Subcutaneous abdominal adipose tissue (tissue), 5 donors: ENCODE results near the gene PPP1R12A.

ENCODE experiments used
- H3K27ac ChIP-seq: one replicate; pipeline ENCODE4 v1.7.0; 2013; ENCODE audit warnings: low read depth, mild to moderate bottlenecking, inconsistent platforms, low read length, moderate library complexity
- H3K27me3 ChIP-seq, 5 donors: one replicate each; pipeline ENCODE4 v1.7.0; 2013; ENCODE audit warnings: low read length in 5 of 5, inconsistent platforms in 1 of 5; ENCODE audit not compliant: control insufficient read depth in 5 of 5, insufficient read depth in 4 of 5
- H3K36me3 ChIP-seq, 5 donors: one replicate each; pipeline ENCODE4 v1.7.0; 2013; ENCODE audit warnings: low read length in 5 of 5; ENCODE audit not compliant: control insufficient read depth in 5 of 5, insufficient read depth in 5 of 5
- H3K4me1 ChIP-seq, 5 donors: one replicate each; pipeline ENCODE4 v1.7.0; 2013; ENCODE audit warnings: low read length in 5 of 5, mild to moderate bottlenecking in 3 of 5, moderate library complexity in 1 of 5; ENCODE audit not compliant: control insufficient read depth in 5 of 5, insufficient read depth in 5 of 5
- H3K4me3 ChIP-seq, 5 donors: one replicate each; pipeline ENCODE4 v1.7.0; 2013; ENCODE audit warnings: low read length in 5 of 5, low read depth in 1 of 5
- H3K9ac ChIP-seq, 5 donors: one replicate each; pipeline ENCODE4 v1.7.0; 2013; ENCODE audit warnings: low read length in 5 of 5, mild to moderate bottlenecking in 4 of 5, moderate library complexity in 3 of 5
- H3K9me3 ChIP-seq, 5 donors: one replicate each; pipeline ENCODE4 v1.7.0; 2013; ENCODE audit warnings: low read length in 5 of 5; ENCODE audit not compliant: control insufficient read depth in 5 of 5
- donor health status: healthy.
- donor health status: healthy.
- donor health status: healthy.
- donor health status: healthy.
- donor health status: healthy.

Gene PPP1R12A

DNA sequence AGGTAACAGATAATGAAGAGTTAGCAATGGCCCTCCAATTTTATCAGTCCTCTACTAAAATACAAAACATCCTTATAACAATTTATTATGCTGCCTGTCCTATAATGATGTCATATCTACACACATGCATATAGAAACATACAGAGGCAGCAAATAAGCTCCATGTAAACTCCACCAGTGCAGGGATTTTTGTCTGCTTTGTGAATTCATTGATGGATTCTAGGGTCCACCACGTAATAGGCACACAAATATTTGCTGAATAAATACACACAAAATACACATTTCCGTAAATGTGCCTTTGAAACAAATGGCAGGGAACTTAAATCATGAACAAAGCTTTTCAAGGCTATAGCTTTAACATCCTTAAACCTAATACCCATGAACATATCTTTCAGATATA is 34.7 kb downstream of the PPP1R12A start:
- Histone ChIP-seq H3K4me3 (no peak overlapping the region), H3K36me3 (no peaks in the 10 kb centered on the region), H3K27ac (no peak overlapping the region), H3K4me1 (peaks cover 0 to 15% (median 10%) of the 10 kb centered on the region in 5 donors), H3K9me3 (no peaks in the 10 kb centered on the region), H3K27me3 (no peaks in the 10 kb centered on the region), H3K9ac (no peak overlapping the region)

DNA sequence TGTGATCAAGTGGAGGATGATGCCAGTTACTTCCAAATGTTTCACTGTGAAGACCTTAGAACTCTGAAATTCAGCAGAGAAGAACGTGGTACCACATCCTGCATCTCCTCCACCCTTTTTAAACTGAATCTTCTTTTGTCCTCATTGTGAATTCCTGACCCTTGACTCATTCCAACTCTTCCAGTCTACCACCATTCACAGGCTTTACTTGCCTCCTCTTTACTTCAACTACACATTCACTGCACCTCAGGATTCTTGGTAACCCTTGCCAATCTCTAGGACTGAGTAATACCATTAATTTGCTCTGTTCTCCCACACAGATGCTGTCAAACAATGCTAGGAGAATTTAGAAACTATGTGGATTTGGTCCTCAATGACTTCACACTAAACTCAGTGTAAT is 37.3 kb downstream of the PPP1R12A start:
- H3K36me3 ChIP-seq, result no peaks in the 10 kb centered on the region
- H3K4me3 ChIP-seq, result no peak overlapping the region
- H3K27ac ChIP-seq, result no peak overlapping the region
- H3K27me3 ChIP-seq, result no peaks in the 10 kb centered on the region
- no peak overlapping the region for H3K9ac ChIP-seq
- H3K9me3 ChIP-seq, result no peaks in the 10 kb centered on the region
- H3K4me1 ChIP-seq, result peaks cover 0 to 23% (median 12%) of the 10 kb centered on the region in 5 donors

- H3K27me3 ChIP-seq, result no peaks in the 10 kb centered on the region
- peaks cover 0 to 3% (median 0%) of the 10 kb centered on the region in 5 donors for H3K9me3 ChIP-seq
- peaks cover 0 to 21% (median 5%) of the 10 kb centered on the region in 5 donors for H3K4me1 ChIP-seq
- H3K9ac ChIP-seq, result no peak overlapping the region
- H3K27ac ChIP-seq, result no peak overlapping the region
- no peak overlapping the region for H3K4me3 ChIP-seq
- H3K36me3 ChIP-seq, result peaks cover 0 to 3% (median 0%) of the 10 kb centered on the region in 5 donors
Observed at GRCh38 chr12:79895804-79896203, 39.1 kb downstream of the PPP1R12A start.

DNA sequence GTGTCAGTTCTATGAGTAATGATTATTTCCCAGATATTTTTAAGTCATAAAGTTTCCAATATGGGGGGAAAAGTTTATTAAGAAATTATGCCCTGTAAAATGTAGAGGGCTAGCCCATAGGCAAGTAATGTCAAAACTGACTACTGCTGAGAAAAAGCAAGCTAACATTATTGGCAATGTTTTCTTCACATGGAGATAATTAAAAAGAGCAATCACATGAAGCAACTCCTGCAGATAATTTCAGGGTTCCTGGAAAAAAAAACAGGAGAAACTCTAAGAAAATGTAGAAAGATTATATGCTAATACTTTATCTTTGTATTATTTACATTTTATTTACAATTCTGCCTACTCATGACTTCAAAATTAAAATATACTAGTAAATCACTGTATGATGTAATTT is 39.8 kb downstream of the PPP1R12A start:
- Histone ChIP-seq H3K27ac (peak overlapping the region; percentile 32), H3K27me3 (no peaks in the 10 kb centered on the region), H3K9ac (peak overlapping the region in 1 of 5 donors; percentile 46), H3K4me3 (no peak overlapping the region), H3K36me3 (peaks cover 0 to 3% (median 0%) of the 10 kb centered on the region in 5 donors), H3K9me3 (peaks cover 0 to 3% (median 0%) of the 10 kb centered on the region in 5 donors), H3K4me1 (peaks cover 0 to 21% (median 5%) of the 10 kb centered on the region in 5 donors)

- Histone ChIP-seq H3K9me3 (peaks cover 0 to 3% (median 0%) of the 10 kb centered on the region in 5 donors), H3K27me3 (no peaks in the 10 kb centered on the region), H3K4me3 (no peak overlapping the region), H3K27ac (no peak overlapping the region), H3K36me3 (peaks cover 0 to 3% (median 0%) of the 10 kb centered on the region in 5 donors), H3K9ac (no peak overlapping the region), H3K4me1 (peaks cover 0 to 36% (median 23%) of the 10 kb centered on the region in 5 donors)
Observed at GRCh38 chr12:79891506-79892162, 43.3 kb downstream of the PPP1R12A start.

GRCh38 chr12:79887890-79888289 is 47.0 kb downstream of the PPP1R12A start:
- H3K4me1 ChIP-seq, result peaks cover 0 to 39% (median 30%) of the 10 kb centered on the region in 5 donors
- H3K27ac ChIP-seq, result no peak overlapping the region

DNA sequence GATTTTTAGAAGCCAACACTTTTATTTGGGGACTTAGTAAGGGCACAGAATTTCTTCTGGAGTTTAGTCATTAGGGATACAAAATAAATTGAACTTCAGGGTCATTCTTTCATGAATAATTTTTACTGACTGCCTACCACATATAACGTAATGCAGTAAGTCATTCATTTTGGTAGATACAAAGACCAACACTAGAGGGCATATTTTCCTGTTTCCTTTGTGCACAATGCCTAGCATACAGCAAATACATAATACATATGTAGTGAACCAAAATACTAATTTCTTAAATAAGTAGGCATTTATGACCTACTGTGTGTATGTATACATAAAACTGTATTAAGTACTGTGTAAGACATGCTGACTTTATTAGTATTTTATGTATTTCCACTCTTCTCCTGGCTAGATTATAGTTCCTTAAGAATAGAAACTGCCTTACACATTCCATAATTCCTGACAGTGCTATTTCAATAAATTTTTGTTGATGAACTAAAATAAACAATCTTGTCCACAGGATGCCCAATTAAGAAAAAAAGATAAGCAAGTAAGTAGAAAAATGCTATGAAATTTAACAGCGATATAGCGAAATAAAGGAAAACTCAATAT is 47.9 kb downstream of the PPP1R12A start:
- Histone ChIP-seq H3K36me3 (peaks cover 0 to 3% (median 0%) of the 10 kb centered on the region in 5 donors), H3K9ac (no peak overlapping the region), H3K4me1 (peaks cover 0 to 39% (median 31%) of the 10 kb centered on the region in 5 donors), H3K27me3 (no peaks in the 10 kb centered on the region), H3K27ac (no peak overlapping the region), H3K9me3 (peaks cover 0 to 3% (median 0%) of the 10 kb centered on the region in 5 donors), H3K4me3 (no peak overlapping the region)

More at GRCh38 chr12:79887890-79888289, 47.0 kb downstream of the PPP1R12A start:
- Histone ChIP-seq H3K36me3 (peaks cover 0 to 3% (median 0%) of the 10 kb centered on the region in 5 donors), H3K9ac (no peak overlapping the region), H3K27me3 (no peaks in the 10 kb centered on the region), H3K9me3 (peaks cover 0 to 3% (median 0%) of the 10 kb centered on the region in 5 donors), H3K4me3 (no peak overlapping the region)

DNA sequence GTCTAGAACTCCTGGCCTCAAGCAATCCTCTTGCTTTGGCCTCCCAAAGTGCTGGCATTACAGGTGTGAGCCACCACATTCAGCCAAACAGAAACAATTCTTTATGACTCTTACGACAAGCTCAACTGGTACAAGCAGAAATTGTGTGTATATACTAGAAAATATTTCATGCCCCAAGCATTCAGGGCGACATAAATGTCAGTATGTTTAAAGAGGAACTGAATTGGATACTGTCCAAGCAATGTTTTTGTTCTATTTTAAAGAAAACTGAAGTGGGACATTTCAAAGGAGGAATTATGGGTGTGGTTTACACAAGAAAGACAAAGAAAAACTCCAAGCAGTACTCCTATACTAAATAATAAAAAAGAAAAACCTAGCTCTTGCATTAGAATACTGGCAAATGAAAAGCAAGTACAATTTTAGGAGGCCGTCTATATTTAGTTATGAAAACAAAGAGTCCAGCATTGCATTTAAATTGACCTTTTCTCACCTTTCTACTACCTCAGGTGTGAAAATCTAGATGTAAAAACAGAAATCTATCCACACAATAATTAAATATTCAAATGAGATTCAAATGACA is 48.9 kb downstream of the PPP1R12A start:
- Histone ChIP-seq H3K9ac (no peak overlapping the region), H3K4me3 (no peak overlapping the region), H3K27ac (no peak overlapping the region), H3K36me3 (no peaks in the 10 kb centered on the region), H3K9me3 (no peaks in the 10 kb centered on the region), H3K27me3 (no peaks in the 10 kb centered on the region), H3K4me1 (peaks cover 0 to 43% (median 35%) of the 10 kb centered on the region in 5 donors)

DNA sequence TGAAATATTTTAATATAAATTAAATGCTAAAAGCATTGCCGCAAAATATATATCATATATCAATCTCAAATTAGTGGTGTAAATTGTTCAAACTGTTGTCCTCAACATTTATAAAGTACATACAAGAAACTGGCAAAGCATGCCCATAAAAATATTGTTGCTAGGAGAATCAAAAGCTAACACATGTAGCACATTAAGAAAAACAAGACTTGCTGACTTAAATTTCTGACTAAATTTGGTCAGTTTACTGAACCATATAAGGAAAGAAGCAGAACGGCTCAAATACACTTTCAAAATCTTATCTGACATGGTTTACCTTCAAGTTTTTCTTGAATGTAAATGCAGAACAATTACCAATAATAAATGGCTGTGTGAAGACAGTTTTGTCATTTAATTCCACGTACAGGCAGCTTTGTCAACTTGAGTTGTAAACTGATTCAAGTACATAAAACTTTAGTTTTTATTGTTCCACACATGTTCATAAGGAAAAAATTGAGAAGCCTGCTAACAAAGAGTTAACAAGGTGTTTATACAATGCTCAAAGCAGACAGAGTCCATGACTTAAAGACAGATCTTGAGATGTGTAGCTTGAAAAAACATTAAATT is 50.4 kb downstream of the PPP1R12A start:
- Histone ChIP-seq H3K9ac (no peak overlapping the region), H3K9me3 (no peaks in the 10 kb centered on the region), H3K36me3 (no peaks in the 10 kb centered on the region), H3K4me3 (no peak overlapping the region), H3K27ac (no peak overlapping the region), H3K4me1 (peaks cover 0 to 43% (median 33%) of the 10 kb centered on the region in 5 donors), H3K27me3 (no peaks in the 10 kb centered on the region)

DNA sequence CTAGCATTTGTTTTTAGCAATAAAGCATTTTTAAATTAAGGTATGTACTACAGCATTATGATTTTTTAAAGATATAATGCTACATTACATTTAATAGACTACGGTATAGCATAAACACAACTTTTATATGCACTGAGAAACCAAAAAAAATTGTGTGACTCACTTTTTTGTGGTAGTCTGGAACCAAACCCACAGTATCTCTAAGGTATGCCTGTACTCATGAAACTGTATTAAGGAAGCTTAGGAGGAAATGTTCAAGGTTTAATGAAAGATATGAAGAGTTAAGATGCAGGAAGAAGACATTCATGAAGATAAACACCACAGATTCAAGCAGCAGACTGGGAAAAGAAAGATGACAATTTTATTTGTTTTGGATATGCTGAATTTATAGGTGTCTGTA is 51.7 kb downstream of the PPP1R12A start:
- Histone ChIP-seq H3K4me3 (no peak overlapping the region), H3K36me3 (no peaks in the 10 kb centered on the region), H3K4me1 (peaks cover 0 to 35% (median 32%) of the 10 kb centered on the region in 5 donors), H3K27me3 (no peaks in the 10 kb centered on the region), H3K27ac (no peak overlapping the region), H3K9ac (no peak overlapping the region), H3K9me3 (no peaks in the 10 kb centered on the region)
